ENCODE measurements around the gene TM4SF4. TPM values are rescaled to one million over a fixed set of nuclear protein-coding genes. Genes with fewer than 3 reads are reported as not detected.

Gene TM4SF4
- total RNA-seq, 1 donor from 2014 or later, result not detected

GRCh38 chr3:149552700-149553099, 78.2 kb downstream of the TM4SF4 start:
- no peak for DNase-seq

Small RNA genes within 50 kb of the gene (small RNA-seq; reads per million reads assigned to genes)
- gene AC108751.2 (not detected), gene RNU6-1098P (not detected)

Other genes starting within 250 kb of the TM4SF4 start
- 5.6 TPM for gene TM4SF18, start 141.1 kb upstream of the TM4SF4 start, total RNA-seq
- 18.2 TPM for gene TM4SF1, start 97.0 kb upstream of the TM4SF4 start, total RNA-seq
- gene WWTR1, start 183.3 kb downstream of the TM4SF4 start, total RNA-seq, result 8.0 TPM

Data from occipital lobe (tissue), 3 donors.